ENCODE measurements around the gene WDR33.

GRCh38 chr2:127670055-127670956 lies 140.7 kb downstream of the WDR33 start:
- TF ChIP-seq GATAD2B (IDR thresholded peaks at IDR 0.05; ENCODE audit: borderline replicate concordance) (no peak), ATF6 (CRISPR knock-in tag; IDR thresholded peaks at IDR 0.05) (no peak), ATF3 (IDR thresholded peaks at IDR 0.05) (no peak), ATF3 (CRISPR knock-in tag; conservative IDR thresholded peaks at IDR 0.05) (no peak), CTCF (IDR thresholded peaks at IDR 0.05 in 2 of 3, conservative IDR thresholded peaks at IDR 0.05 in 1 of 3; ENCODE audit: insufficient read depth in 2 of 3, low read depth in 1 of 3, low read length in 3 of 3) (no peak), TAF1 (IDR thresholded peaks at IDR 0.05; ENCODE audit: control insufficient read depth, extremely low read depth, insufficient read depth, low read length, severe bottlenecking) (no peak)
